ENCODE results near the gene ADAP1.

GRCh38 chr7:894927-895450 is 59.5 kb downstream of the ADAP1 start:
- TF ChIP-seq CTCF (IDR thresholded peaks at IDR 0.05) (no peak), POLR2A (IDR thresholded peaks at IDR 0.05) (no peak)

Measured in adrenal gland (tissue), 5 donors.